H9 (cell line): Measurements from ENCODE around the gene SDK2. TPM values are rescaled to one million over a fixed set of nuclear protein-coding genes. Genes with fewer than 3 reads are reported as not detected.
"Not testable (repeated sequence)": the region's sequence is repeated elsewhere in the genome, so short reads cannot be mapped to it uniquely, and the experiment has no call there.

Experiments used
- DNase-seq: peaks from one replicate; pipeline ENCODE4 v3.0.0-alpha.2; 2017
- H2AFZ ChIP-seq: one replicate; pipeline ENCODE4 v1.6.1; 2013; ENCODE audit warnings: mild to moderate bottlenecking, low read length, control low read depth, moderate library complexity
- H2AK5ac ChIP-seq: 2 replicates; pipeline ENCODE4 v1.6.1; 2013; ENCODE audit warnings: low read length, control low read depth, mixed read lengths; ENCODE audit not compliant: insufficient read length
- H2BK120ac ChIP-seq: one replicate; pipeline ENCODE4 v1.6.1; 2013; ENCODE audit warnings: low read depth, mild to moderate bottlenecking, low read length, control low read depth, inconsistent platforms; ENCODE audit not compliant: poor library complexity, severe bottlenecking
- H2BK12ac ChIP-seq: 2 replicates; pipeline ENCODE4 v1.6.1; 2013; ENCODE audit warnings: low read length, control low read depth, mixed read lengths, low read depth; ENCODE audit not compliant: insufficient read length
- H2BK15ac ChIP-seq: 2 replicates; pipeline ENCODE4 v1.6.1; 2013; ENCODE audit warnings: low read depth, low read length, control low read depth
- H2BK20ac ChIP-seq: one replicate; pipeline ENCODE4 v1.6.1; 2013; ENCODE audit warnings: low read depth, mild to moderate bottlenecking, low read length, control low read depth, inconsistent platforms; ENCODE audit not compliant: poor library complexity, severe bottlenecking
- H2BK5ac ChIP-seq: 2 replicates; pipeline ENCODE4 v1.6.1; 2013; ENCODE audit warnings: low read length, control low read depth, mixed read lengths; ENCODE audit not compliant: insufficient read length
- H3K14ac ChIP-seq: 2 replicates; pipeline ENCODE4 v1.6.1; 2013; ENCODE audit warnings: low read length, control low read depth; ENCODE audit not compliant: insufficient read depth
- H3K18ac ChIP-seq: 2 replicates; pipeline ENCODE4 v1.6.1; 2013; ENCODE audit warnings: low read depth, mild to moderate bottlenecking, mixed read lengths, low read length, control low read depth; ENCODE audit not compliant: insufficient read length
- H3K23ac ChIP-seq: 2 replicates; pipeline ENCODE4 v1.6.1; 2013; ENCODE audit warnings: low read length, control low read depth, mixed read lengths, low read depth; ENCODE audit not compliant: insufficient read length
- H3K23me2 ChIP-seq: 2 replicates; pipeline ENCODE4 v1.6.1; 2013; ENCODE audit warnings: low read depth, mild to moderate bottlenecking, mixed read lengths, low read length, control low read depth; ENCODE audit not compliant: insufficient read length, poor library complexity, severe bottlenecking
- H3K27ac ChIP-seq: 2 replicates; pipeline ENCODE4 v1.5.1; 2013; ENCODE audit warnings: low read length, control low read depth, mixed read lengths, low read depth; ENCODE audit not compliant: insufficient read length
- H3K27me3 ChIP-seq: 2 replicates; pipeline ENCODE4 v1.6.1; 2013; ENCODE audit warnings: low read length, control low read depth, inconsistent platforms; ENCODE audit not compliant: insufficient read depth
- H3K4ac ChIP-seq: 2 replicates; pipeline ENCODE4 v1.6.1; 2013; ENCODE audit warnings: low read depth, mild to moderate bottlenecking, control low read depth, inconsistent platforms, low read length, moderate library complexity
- H3K4me1 ChIP-seq: 2 replicates; pipeline ENCODE4 v1.6.1; 2013; ENCODE audit warnings: low read length, control low read depth, inconsistent platforms; ENCODE audit not compliant: insufficient read depth
- H3K4me2 ChIP-seq: 2 replicates; pipeline ENCODE4 v1.6.1; 2013; ENCODE audit warnings: low read length, control low read depth, mixed read lengths; ENCODE audit not compliant: insufficient read length, insufficient read depth
- H3K56ac ChIP-seq: 2 replicates; pipeline ENCODE4 v1.6.1; 2013; ENCODE audit warnings: low read depth, mild to moderate bottlenecking, mixed read lengths, low read length, control low read depth; ENCODE audit not compliant: insufficient read length
- H3K79me1 ChIP-seq: 2 replicates; pipeline ENCODE4 v1.6.1; 2013; ENCODE audit warnings: low read depth, mild to moderate bottlenecking, moderate library complexity, low read length, control low read depth, inconsistent platforms; ENCODE audit not compliant: insufficient read depth, poor library complexity, severe bottlenecking
- H3K79me2 ChIP-seq: 2 replicates; pipeline ENCODE4 v1.6.1; 2013; ENCODE audit warnings: low read length, control low read depth, inconsistent platforms; ENCODE audit not compliant: insufficient read depth
- H3K9ac ChIP-seq: 2 replicates; pipeline ENCODE4 v1.6.1; 2013; ENCODE audit warnings: low read length, control low read depth, mixed read lengths; ENCODE audit not compliant: insufficient read length; ENCODE audit errors: extremely low read depth
- H3K9me3 ChIP-seq: one replicate; pipeline ENCODE4 v1.6.1; 2013; ENCODE audit warnings: low read depth, low read length, inconsistent platforms; ENCODE audit not compliant: control insufficient read depth
- H3T11ph ChIP-seq: one replicate; pipeline ENCODE4 v1.6.1; 2013; ENCODE audit warnings: mild to moderate bottlenecking, low read length, control low read depth, inconsistent platforms
- H4K20me1 ChIP-seq: one replicate; pipeline ENCODE4 v1.6.1; 2013; ENCODE audit not compliant: control insufficient read depth, insufficient read length, insufficient read depth
- H4K5ac ChIP-seq: 2 replicates; pipeline ENCODE4 v1.6.1; 2013; ENCODE audit warnings: low read depth, mild to moderate bottlenecking, mixed read lengths, low read length, control low read depth; ENCODE audit not compliant: insufficient read length
- H4K8ac ChIP-seq: replicated peaks from 2 replicates; pipeline ENCODE4 v1.6.1; 2013; ENCODE audit warnings: low read length, control low read depth, mixed read lengths, low read depth; ENCODE audit not compliant: insufficient read length
- H4K91ac ChIP-seq: 2 replicates; pipeline ENCODE4 v1.6.1; 2013; ENCODE audit warnings: low read depth, mild to moderate bottlenecking, moderate library complexity, mixed read lengths, low read length, control low read depth; ENCODE audit not compliant: insufficient read length
- H3K27ac Mint-ChIP-seq, 3 experiments: 2 replicates in 2 of 3; 3 replicates in 1 of 3; pipeline ENCODE4 v1.8.0; 2020 to 2021; ENCODE audit warnings: mixed read lengths in 3 of 3, mild to moderate bottlenecking in 1 of 3, moderate library complexity in 1 of 3
- H3K27me3 Mint-ChIP-seq: 2 replicates; pipeline ENCODE4 v1.8.0; 2021; ENCODE audit warnings: low read depth, mild to moderate bottlenecking, moderate library complexity, mixed read lengths
- H3K36me3 Mint-ChIP-seq, 3 experiments: 2 replicates in 2 of 3; 3 replicates in 1 of 3; pipeline ENCODE4 v1.8.0; 2020 to 2021; ENCODE audit warnings: low read depth in 3 of 3, mixed read lengths in 3 of 3; ENCODE audit not compliant: insufficient read depth in 1 of 3
- H3K4me1 Mint-ChIP-seq, 2 experiments: 2 replicates each; pipeline ENCODE4 v1.8.0; 2020; ENCODE audit warnings: mixed read lengths in 2 of 2
- H3K4me3 Mint-ChIP-seq, 2 experiments: 2 replicates in 1 of 2; 3 replicates in 1 of 2; pipeline ENCODE4 v1.8.0; 2020 to 2021; ENCODE audit warnings: mild to moderate bottlenecking in 2 of 2, mixed read lengths in 2 of 2, moderate library complexity in 1 of 2
- H3K9me3 Mint-ChIP-seq, 2 experiments: 2 replicates in 1 of 2; 3 replicates in 1 of 2; pipeline ENCODE4 v1.8.0; 2020; ENCODE audit warnings: mild to moderate bottlenecking in 2 of 2, mixed read lengths in 2 of 2, moderate library complexity in 1 of 2
- CTCF ChIP-seq: fragments of 200-600 bp; sonication (generic); conservative IDR thresholded peaks from 3 replicates; pipeline ENCODE4 v1.8.0; 2021; ENCODE audit warnings: antibody characterized with exemption, mild to moderate bottlenecking
- WGBS: extraction: QIAGEN DNeasy Blood & Tissue Kit; methylation state at CpG from one replicate; pipeline ENCODE4 v1.1.7; 2013; ENCODE audit warnings: missing lambda C conversion rate, low lambda C conversion rate, mixed read lengths; ENCODE audit not compliant: insufficient read length; ENCODE audit errors: extremely low coverage; 5-methylcytosine and 5-hydroxymethylcytosine counted together
- total RNA-seq: library from RNA; stranded (reverse); gene quantifications from 2 replicates; pipeline ENCODE4 v1.2.1, GENCODE V29; 2021

The SDK2 gene
- total RNA-seq, 1 experiment from 2014 or later, result 9.1 TPM

DNA sequence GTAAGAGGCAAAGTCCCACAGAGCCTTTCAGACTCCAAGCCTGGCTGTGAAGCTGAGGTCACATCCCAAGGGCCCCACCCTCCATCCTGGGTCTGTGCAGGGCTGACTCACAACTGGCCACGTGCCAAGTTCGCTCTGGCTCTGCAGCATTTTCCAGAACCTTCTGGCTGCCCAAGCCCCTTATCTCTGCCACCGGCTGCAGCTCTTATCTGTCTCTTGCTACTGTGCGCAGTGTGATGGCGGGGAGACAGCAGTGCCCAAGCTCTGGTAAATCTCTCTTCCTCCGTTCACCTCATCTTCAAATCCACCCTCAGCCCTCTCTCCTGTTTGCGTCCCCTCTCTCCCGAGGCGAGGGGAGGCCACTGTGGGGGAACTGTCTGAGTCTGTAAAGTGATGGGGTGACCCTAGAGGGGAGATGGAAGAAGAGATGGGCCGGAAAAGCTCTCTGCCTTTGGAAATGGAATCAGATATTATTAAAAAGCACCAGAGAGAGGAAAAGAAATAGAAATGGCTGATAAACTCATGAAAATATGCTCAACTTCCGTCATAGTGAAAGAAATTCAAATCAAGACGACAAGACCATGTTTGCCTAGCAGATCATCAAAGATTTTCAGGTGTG is 169.8 kb downstream of the SDK2 start:
- Histone ChIP-seq H3K9ac (no peak overlapping the region), H3K4me2 (no peak overlapping the region), H4K20me1 (no peaks in the 10 kb centered on the region), H3K4me1 (peaks cover 3% of the 10 kb centered on the region; the same call in 1 of the 2 replicates), H3K4ac (no peak overlapping the region), H3T11ph (no peak overlapping the region), H2BK15ac (no peak overlapping the region), H2AFZ (no peak overlapping the region), H3K27me3 (no peaks in the 10 kb centered on the region), H4K91ac (no peak overlapping the region), H3K56ac (no peak overlapping the region), H4K8ac (no peak overlapping the region), H3K23ac (no peak overlapping the region), H3K23me2 (no peaks in the 10 kb centered on the region), H4K5ac (no peak overlapping the region), H3K79me1 (no peaks in the 10 kb centered on the region), H2AK5ac (no peak overlapping the region), H2BK12ac (no peak overlapping the region), H3K18ac (no peak overlapping the region), H2BK120ac (no peak overlapping the region), H2BK5ac (no peak overlapping the region), H3K27ac (no peak overlapping the region), H3K9me3 (no peaks in the 10 kb centered on the region), H3K79me2 (no peaks in the 10 kb centered on the region), H3K14ac (no peak overlapping the region), H2BK20ac (no peak overlapping the region)
- Mint-ChIP-seq H3K27me3 (no peaks in the 10 kb centered on the region; the same call in 1 of the 2 replicates), H3K4me3 (no peak overlapping the region), H3K4me1 (peaks cover 20 to 29% of the 10 kb centered on the region in 2 experiments), H3K9me3 (peaks cover 5 to 7% of the 10 kb centered on the region in 2 experiments), H3K27ac (no peak overlapping the region; a peak in 1 of 7 replicates), H3K36me3 (peaks cover 2 to 9% (median 4%) of the 10 kb centered on the region in 3 experiments; a peak in 6 of 7 replicates)
- DNase-seq, result no peak
- TF ChIP-seq CTCF, result no peak
- no CpG with 5 or more reads among the region's 12 CpGs for WGBS

GRCh38 chr17:73472715-73473114 is 171.5 kb downstream of the SDK2 start:
- not testable (repeated sequence) for H3K9me3 Mint-ChIP-seq, H3K27ac ChIP-seq, H3K27ac Mint-ChIP-seq, H3K79me1 ChIP-seq, H3T11ph ChIP-seq, H2BK20ac ChIP-seq, H2BK12ac ChIP-seq, H2AFZ ChIP-seq, H3K23me2 ChIP-seq, H3K14ac ChIP-seq, H3K4me3 Mint-ChIP-seq, H3K9me3 ChIP-seq, H3K4me1 ChIP-seq, H3K27me3 Mint-ChIP-seq, H3K18ac ChIP-seq, H2BK120ac ChIP-seq, H2BK15ac ChIP-seq, H3K4ac ChIP-seq, H4K8ac ChIP-seq, DNase-seq, H3K79me2 ChIP-seq, H3K9ac ChIP-seq, H4K91ac ChIP-seq, H3K27me3 ChIP-seq, H4K5ac ChIP-seq, H3K36me3 Mint-ChIP-seq, H2AK5ac ChIP-seq, H2BK5ac ChIP-seq, H4K20me1 ChIP-seq, H3K56ac ChIP-seq, H3K23ac ChIP-seq, H3K4me2 ChIP-seq
- H3K4me1 Mint-ChIP-seq, result peaks cover 7 to 13% of the 10 kb centered on the region in 2 experiments
- no CpG with 5 or more reads among the region's 8 CpGs for WGBS
